Breast epithelium (tissue), 3 donors: ENCODE data around the gene GABRD.

Experiments used
- CTCF ChIP-seq, 3 donors: fragments of 450-650 bp; IDR thresholded peaks; one replicate each; pipeline ENCODE4 v1.5.1; 2016 to 2017; ENCODE audit warnings: antibody characterized with exemption in 3 of 3, mild to moderate bottlenecking in 3 of 3, moderate library complexity in 3 of 3
- POLR2A ChIP-seq: fragments of 450-650 bp; IDR thresholded peaks from one replicate; pipeline ENCODE4 v1.6.1; 2016; ENCODE audit warnings: antibody characterized with exemption, mild to moderate bottlenecking, moderate library complexity
- POLR2AphosphoS5 ChIP-seq, 3 donors: sonication (generic); formaldehyde crosslinking; IDR thresholded peaks; one replicate each; pipeline ENCODE4 v1.6.1; 2017; ENCODE audit warnings: antibody characterized with exemption in 3 of 3

GRCh38 chr1:1976031-1976430 lies 43.1 kb upstream of the GABRD start:
- TF ChIP-seq CTCF (IDR thresholded peaks at IDR 0.05): no peak
- TF ChIP-seq POLR2A: no peak
- TF ChIP-seq POLR2AphosphoS5 (IDR thresholded peaks at IDR 0.05): no peak
